D341Med (cell line): ENCODE results near the gene PPP2R2B.
A peak's percentile ranks its signal among the peaks of the same experiment; 100 is the strongest.

ENCODE experiments used
- DNase-seq: peaks from one replicate; pipeline ENCODE4 v3.0.0; 2012; ENCODE audit warnings: low spot score

The PPP2R2B gene

DNA sequence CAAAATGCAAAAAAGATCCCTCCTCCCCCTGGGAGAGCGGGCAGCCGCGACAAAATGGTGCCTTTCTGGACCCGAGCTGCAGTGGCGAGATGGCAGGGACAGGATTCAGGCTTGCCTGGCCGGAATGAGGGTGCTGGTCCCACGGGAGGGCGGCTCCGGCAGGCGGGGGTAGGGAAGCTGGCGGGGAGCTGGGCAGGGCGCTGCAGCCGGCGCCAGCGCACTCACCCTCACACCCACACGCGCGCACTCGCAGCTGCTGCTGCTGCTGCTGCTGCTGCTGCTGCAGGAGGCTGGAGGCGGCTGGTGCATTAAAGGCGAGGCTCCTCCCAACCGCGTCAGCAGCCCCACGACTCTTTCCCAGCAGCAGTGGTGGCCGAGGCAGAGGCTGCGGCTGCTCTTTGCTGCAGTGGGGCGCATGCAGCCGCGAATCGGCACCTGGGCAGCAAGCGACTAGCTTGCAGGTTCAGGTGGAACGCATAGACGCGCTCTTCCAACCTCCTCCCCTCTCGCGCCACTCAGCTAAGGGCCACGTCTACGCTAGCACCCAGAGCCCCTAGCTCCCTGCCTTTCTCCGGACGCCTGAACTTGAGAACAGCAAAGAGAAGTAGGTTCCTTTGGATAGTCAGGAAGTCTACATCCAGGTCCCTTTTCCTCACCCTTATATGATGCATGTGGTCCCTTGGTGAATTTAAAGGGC, at the start of gene PPP2R2B:
Gene PPP2R2B (minus strand): TSS at position 282 of the 697 bp plus-strand sequence.
- peak; percentile 80 for DNase-seq

DNA sequence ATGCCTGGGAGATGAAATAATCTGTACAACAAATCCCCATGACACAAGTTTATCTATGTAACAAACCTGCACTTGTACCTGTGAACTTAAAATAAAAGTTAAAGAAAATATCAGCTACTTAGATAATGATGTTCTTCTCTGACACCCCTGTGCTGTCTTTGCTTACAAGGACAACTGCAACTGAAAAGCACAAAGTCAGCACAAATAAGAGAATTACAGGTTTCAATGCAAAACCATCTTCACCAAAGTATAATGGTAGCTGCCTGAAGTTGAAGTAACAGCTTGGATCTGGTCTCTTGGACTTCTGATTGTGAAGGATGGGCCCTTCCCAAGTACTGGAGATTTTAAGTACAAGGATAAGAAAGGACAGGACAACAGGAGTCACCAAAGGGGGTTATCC, 45.6 kb upstream of the PPP2R2B start:
- DNase-seq = no peak

DNA sequence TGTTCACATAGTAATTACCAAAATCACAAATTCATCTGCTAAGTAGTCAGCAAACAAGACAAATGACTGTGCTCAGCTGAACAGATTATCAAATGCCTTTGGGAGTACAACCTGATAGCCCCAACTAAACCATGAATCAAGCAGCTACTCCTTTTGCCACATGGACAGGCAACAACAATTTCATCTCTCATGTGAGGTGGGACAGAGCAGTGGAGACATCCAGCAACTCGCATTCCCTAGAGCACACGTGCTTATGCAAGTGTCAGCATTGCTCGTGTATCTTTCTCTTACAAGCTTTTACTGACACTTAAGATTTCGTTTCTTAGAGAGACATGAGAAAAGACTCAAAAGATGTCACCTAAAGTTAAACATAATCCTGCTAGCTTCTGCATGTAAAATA, 42.7 kb upstream of the PPP2R2B start:
- no peak for DNase-seq

DNA sequence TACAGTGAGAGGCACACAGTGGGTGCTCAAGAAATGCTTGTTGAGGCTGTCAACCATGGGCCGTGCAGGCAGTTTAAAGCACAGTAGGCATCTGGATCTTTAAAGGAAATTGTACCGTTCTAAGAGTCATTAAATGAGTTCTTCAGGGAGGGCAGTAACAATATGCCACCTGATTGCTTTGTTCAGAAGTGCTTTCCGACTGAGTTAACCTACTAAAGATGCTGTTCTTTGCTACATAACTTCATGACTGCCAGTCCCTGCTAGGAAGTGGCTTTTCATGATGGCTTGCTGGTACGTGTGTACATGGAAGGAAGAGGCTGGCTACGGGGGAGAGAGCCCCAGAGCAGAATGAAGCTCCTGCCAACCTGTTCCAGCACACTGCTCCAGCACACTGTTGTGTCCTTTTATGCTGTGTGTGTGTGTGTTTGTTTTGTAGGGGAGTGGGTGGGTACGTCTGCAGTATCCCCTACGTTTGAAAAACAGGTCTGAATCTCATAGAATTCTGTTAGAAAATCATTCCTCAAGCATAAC, 41.9 kb upstream of the PPP2R2B start:
- DNase-seq = no peak

DNA sequence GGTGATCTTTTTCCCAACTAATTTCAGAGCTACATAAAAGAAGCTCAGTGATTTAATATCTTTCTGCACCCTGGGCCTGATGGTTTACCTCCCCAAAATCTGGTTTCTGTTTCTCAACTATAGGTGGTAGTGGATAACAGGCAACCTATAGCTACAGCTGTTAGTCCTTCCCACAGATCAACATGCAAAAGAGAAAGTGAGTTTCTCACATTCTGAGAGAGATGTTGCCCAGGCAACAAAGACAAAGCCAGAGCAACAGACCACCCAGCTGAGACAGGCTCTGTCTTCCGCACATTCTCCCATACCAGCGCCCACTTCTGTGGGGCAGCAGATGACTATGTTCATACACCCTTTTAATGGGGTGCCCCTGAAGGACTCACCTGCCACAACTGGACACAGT, 40.7 kb upstream of the PPP2R2B start:
- no peak for DNase-seq

DNA sequence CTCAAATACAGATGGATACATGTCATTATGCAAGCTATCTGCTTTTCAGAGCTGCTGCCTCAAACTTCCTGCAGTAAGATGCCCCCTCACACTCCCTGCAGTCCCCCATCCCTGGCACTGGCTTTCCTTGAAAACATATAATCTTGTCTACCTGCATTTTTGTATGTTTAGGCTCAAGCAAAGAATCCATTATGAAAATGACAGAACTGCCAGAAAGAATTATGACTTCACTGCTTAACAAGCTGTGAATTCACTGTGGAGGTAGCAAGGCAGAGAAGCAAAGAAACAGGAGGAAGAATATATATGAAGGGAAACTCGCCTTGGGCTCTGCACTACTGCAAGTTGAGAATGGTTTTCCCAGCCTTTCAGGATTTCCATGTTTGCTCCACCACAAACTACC, 39.4 kb upstream of the PPP2R2B start:
- DNase-seq = no peak

DNA sequence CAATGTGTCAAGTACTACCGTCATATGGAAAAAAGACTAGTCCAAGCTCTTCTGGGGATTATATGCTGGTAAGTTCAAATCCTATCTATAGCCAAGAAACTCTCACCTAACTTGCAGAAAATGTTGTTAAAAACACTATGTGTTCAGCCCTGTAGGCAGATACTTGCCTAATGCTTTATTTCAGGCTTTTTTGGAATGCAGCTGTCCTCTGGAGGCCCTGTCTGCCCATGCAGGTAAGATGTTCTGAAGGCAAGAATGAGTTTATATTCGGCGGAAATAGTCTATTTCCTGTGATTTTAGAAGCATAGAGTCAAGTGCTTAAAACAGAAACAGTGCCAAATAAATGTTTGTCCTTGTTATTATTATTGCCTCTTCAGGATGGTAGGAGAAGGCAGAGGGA, 34.3 kb upstream of the PPP2R2B start:
- no peak for DNase-seq

DNA sequence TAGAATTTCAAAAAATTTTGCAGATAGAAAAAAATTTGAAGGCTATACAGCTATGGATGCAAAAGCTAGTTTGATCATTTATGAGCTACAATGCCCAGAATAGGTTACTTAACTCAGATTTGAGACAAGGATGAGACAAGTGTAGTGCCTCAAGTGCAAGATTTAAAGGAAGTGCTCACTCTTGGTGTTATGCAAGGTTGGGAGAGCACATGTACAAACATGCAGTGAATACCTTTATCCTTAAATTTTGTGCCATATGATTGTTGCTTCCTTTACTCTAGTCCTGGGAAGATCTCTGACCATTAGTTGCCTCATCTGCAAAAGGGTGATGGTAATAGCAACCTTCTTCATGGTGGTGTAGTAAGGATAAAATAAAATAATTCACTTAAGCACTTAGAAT, 31.7 kb upstream of the PPP2R2B start:
- no peak for DNase-seq

DNA sequence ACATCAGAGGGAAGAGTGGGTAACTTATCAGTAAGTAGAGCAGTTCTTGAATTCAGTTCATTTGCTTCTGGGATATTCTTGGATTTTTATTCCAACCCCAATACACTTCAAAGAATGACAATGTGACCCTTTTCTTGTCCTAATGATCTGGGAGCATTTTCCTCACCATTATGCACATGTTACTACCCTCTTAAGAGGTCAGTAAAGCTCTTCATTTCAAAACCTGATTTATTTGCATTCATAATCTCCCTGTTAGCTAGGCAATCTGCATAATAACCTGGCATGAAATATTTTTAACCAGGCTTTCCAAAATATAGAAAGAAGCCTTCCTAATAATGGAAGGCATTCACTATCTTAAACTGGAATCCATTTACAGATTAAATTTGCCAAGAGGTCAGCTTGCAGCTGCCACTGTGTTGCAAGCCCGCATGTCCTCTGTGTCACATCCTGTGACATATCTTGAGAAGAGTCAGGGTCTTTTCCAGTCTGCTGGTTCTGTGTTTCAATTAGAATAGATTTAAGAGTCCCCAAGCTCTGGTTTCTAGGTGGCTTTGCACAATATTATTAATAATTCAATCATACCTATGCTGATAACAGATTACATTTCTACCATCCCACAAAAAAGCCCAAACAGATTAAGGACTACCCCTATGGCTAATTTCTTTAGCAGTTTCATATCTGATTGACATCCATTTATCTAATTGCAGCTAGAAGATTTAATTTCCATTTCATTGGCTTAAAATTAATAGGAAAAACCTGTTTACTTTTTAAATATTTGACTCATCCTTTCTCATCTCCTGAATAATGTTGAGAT, 30.9 kb upstream of the PPP2R2B start:
- DNase-seq = peak; percentile 24

DNA sequence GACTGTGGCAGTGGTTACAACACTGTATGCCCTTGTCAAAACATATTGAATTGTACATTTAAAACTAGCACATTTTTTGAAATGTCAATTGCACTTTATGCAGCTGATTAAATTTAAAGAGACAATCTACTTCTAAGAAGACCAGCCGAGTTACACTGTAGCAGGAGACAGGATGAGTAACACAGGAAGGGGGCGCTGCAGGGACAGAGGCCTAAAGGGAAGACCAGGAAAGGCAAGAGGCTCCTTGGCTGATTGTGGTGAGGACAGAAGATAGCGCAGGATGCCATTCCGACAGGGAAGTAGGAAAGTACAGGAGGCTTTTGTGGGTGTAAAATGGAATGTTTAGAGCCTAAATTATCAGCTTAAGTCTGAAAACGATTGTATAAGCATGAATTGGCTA, 28.2 kb upstream of the PPP2R2B start:
- no peak for DNase-seq

DNA sequence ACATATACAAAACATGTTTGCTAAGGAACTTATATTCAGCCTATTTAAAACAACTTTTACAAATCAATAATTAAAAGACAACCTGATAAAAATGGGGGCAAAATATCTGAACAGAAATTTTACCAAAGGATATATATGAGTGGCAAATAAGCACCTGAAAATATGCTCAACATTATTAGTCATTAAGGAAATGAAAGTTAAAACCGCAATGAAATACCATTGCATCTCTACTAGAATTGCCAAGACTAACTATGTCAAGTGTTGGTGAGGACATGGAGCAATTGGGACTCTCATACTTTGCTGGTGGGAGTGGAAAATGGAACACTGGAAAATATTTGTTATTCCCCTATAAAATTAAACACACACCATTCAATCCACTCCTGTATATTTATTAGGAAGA, 26.3 kb upstream of the PPP2R2B start:
- no peak for DNase-seq

DNA sequence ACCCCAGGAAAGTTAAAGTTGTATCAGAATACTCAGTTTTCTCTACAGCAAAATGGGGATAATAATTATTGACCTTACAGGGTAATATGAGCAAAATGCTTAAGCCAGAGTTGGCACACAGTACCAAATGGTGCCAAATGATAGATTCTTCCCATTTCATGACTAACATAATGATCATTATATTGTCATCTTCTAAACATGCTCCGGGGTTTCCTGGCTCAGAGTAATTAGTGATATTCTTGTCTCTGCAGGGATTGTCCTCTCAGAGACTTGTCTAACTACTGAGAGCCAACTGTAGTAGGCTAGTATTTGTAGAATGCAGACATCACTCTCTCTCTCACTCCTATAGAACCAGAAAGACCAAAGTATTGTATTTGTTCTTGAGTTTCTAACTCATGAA, 25.2 kb upstream of the PPP2R2B start:
- no peak for DNase-seq

DNA sequence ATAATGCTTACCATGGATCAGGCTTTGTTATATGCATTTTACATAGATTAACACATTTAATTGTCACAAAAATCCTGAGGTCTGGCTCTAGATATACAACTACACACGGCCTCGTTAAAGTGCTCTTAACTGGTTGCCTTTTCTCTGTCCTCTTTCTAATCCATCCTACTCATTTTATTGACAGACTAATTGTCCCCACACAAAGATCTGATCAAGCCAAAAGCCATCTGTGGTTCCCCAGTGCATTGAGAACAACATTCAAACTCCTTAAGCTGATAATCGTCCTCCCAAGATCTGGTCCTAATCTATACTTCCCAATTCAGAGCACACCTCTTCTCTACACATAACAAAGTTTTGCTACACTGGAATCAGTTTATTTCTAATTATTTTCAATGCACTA, 23.9 kb upstream of the PPP2R2B start:
- DNase-seq = no peak

DNA sequence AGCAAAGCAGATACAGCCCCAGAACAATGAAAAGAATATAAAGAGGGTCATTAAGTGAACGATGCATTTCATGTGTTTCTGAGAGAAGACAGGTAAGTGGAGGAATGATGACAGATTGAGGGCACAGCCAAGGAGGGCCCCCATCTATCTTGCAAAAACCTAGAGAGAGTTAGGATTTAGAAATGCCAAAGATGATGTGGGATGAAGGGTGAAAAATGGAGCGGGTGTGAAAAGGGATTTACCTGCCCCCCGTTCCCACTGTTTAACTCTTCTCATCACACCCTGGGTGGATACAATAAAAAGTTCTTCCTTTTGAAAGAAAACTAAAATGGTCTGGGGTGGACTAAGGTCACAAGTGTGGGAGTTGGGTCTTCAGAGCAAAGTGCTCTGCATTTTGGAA, 18.5 kb upstream of the PPP2R2B start:
- no peak for DNase-seq

DNA sequence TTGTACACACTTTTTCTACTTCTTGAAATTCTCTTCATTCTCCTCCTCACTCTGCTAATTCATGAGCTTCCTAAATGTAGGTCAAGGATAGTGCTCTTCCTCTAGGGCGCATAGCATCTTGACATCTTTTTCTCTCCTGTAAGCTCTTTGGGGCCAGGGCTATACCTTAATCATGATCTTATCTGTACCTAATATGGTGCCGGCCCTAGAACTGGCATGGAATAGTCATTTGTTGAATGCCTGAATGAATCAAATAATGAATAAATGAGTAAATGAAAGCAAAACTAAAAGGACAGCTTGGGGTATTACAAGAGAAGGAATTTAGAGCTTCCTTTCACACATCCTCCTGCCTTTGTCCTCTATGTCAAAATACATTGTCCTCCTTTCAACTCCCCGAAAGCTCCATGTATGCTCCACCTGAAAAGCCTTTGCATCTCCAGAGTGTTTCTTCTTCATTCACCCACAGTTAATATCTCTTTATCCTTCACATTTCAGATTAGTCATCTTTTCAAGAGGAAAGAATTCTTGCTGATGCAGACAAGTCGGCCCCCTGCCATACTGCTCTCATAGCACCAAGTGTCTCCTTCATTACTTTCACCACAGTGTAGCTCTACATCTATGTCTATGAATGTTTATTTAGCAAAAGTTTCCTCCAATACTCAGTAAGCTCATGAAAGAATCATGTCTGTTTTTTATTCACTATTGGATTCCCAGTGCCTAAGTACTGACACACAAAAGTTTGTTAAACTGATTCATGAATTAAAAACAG, 16.4 kb upstream of the PPP2R2B start:
- DNase-seq = no peak

DNA sequence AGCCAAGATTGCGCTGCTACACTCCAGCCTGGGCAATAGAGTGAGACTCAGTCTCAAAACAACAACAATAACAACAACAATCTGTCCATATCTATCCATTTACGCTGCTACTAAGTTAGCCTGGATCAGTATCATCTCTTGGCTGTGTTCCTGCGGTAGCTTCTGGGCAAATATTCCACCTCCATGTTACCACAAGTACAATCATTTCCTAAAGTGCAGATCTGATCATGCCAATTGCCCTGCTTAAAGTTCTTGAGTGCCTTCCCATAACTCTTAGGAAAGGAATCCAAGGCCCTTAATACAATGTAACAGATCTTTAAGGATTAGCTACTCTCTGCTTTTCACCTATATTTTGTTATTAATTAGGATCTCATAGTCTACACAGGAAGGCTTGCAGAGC, 15.4 kb upstream of the PPP2R2B start:
- no peak for DNase-seq

DNA sequence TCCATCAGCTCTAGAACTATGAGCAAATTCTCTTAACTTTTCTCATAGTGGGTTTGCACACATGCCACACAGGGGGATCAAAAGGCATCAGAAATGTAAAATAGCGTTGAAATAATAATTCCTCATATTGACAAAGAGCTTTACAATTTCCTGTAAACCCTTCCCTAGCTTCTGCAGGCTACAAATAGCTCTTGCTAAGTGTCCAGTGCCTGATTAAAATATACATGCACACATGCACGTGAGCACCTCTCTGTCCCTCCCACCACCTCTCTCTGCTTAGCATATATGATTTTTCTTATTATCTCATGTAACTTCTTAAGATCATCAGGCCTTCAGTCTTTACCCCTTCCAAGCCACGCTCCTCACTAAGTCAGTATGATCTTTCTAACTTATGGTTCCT, 13.7 kb upstream of the PPP2R2B start:
- DNase-seq = no peak

DNA sequence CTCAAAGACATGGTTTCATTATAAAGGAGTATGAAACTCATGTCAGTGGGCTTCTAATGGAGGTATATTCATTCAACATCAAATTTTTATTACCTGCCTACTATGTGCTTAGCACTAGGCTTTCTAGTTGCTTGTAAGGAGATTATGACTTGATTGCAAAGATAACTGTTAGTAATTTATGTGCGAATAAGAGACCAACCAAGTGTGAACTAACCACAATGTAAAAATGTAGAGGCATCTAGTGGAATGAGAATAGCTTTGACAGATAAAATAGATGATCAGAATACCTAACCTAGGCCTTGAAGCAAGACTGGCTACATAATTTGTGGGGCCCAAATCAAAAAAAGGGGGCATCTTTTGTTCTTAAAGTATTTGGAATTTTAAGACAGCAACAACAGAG, 13.0 kb upstream of the PPP2R2B start:
- DNase-seq = no peak

DNA sequence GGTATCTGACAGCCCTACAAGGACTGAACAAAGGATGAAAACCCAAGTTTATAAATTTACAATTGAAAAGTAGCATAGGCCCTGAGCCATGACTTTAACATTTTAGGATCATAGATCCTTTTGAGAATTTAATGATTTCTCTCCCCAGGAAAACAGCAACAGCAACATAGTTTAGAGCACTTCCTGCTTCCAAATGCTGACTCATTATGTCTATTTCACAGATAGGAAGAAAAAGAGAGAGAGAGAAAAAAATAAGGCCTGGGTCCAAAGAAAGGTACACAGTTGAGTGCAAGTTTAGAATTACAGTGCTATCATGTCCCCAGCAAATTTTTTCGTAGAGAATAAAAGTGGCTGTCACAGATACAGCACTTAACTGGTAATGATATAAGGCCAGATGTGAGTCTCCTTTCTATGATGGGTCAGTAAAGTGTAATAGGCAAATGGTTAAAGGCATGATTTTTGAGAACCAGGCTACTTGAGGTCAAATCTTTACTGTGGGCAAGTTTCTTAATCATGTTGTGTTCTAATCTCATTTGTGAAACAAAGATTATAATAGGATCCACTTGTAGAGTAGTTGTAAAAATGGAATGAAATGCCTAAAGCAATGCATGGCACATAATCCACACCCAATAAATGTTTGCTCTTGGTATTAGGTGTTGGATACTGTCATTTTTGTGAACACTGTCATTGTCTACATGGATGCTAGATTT, 12.3 kb upstream of the PPP2R2B start:
- no peak for DNase-seq

DNA sequence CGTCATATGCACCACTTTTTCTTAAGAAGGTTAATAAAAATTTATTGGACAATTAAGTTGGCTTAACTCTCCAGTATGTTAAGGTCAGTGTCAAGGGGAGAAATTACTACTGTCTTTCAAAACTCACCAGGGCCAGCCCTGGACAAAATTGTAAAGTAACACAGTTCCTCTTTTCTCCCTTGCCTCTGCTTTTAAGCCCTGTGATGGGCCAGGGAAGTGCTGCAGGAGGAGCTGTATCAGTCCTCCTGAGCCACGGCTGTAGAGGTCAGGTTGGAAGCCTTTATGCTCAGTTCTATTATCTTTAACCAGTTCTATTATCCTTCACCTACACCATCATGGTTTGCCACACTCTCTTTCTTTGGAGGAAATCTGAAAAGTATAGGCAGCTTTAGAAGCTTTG, 11.5 kb upstream of the PPP2R2B start:
- no peak for DNase-seq

DNA sequence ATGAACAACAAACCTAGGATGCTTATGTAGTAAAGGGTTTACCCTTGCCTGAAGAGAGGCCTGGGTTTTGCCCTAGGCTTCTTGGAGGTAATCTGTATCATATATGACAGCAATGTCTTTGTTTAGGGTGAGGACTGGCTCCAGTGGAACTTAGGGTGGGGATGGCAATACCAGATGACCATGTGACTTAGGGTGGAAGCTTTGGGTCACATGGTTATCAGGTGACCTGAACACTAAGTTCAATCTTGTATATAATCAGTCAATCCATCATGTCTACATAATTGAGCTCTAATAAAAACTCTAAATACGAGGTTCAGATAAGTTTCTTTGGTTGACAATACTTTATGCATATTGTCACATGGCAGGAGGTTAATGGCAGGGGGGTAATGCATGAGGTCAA, 10.6 kb upstream of the PPP2R2B start:
- no peak for DNase-seq

DNA sequence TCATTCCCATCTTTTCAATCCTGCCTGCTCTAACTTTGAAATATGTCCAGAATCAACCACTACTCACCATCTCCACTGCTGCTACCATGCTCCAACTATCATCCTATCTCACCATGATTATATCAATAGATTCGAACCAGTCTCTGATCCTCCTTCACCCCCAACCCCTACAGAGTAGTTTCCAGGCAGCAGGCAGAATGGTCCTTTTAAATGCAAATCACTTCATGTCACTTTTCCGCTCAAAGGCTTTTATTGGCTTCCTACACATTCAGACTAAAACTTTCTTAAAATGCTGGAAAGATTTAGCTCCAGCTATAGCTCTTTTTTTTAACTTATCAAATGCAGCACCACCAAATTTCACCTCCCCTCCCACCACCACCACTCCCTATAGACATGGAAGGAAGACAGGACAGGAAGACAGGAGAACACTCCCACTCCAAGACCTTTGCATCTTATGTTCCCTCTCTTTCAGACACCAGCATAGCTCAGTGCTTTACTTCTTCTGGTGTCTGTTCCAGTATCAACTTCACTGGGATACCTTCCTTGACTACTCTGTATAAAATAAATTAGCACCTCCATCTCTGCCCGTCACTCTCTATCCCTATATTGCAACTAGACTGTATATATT, 9.9 kb upstream of the PPP2R2B start:
- DNase-seq = no peak
